ENCODE data around the gene RTP2.

The RTP2 gene

GRCh38 chr3:187702507-187703033, at the start of gene RTP2:
Gene RTP2, minus strand, starts transcription at chr3:187702557. Its CDS starts 429 bp downstream, at chr3:187702128.
- DNase-seq, result no peak

GRCh38 chr3:187750513-187751123, 48.3 kb upstream of the RTP2 start:
- no peak for DNase-seq

- DNase-seq, result no peak
These were observed 47.7 kb upstream of the RTP2 start for GRCh38 chr3:187750006-187750512.

GRCh38 chr3:187748050-187748481, 45.7 kb upstream of the RTP2 start:
- peak; percentile 94 for DNase-seq

GRCh38 chr3:187747506-187747905, 45.1 kb upstream of the RTP2 start:
- DNase-seq, result no peak

- peak; percentile 21 for DNase-seq
These were observed 44.3 kb upstream of the RTP2 start for GRCh38 chr3:187746442-187747281.

- no peak for DNase-seq
These were observed 43.7 kb upstream of the RTP2 start for GRCh38 chr3:187746059-187746441.

GRCh38 chr3:187745201-187746058, 43.1 kb upstream of the RTP2 start, which contains the start of gene BCL6:
Gene BCL6, minus strand, starts transcription at chr3:187745468. Its CDS starts 11,775 bp downstream, at chr3:187733693.
- peak; percentile 87 for DNase-seq

GRCh38 chr3:187744169-187745151, 42.1 kb upstream of the RTP2 start:
- peak; percentile 62 for DNase-seq

GRCh38 chr3:187743195-187744141, 41.1 kb upstream of the RTP2 start:
- DNase-seq, result peak; percentile 75

- peak; percentile 25 for DNase-seq
These were observed 40.2 kb upstream of the RTP2 start for GRCh38 chr3:187742351-187743171.

GRCh38 chr3:187741403-187742350, 39.3 kb upstream of the RTP2 start:
- peak; percentile 79 for DNase-seq

GRCh38 chr3:187740421-187741399, 38.4 kb upstream of the RTP2 start:
- peak; percentile 74 for DNase-seq

GRCh38 chr3:187739561-187740332, 37.4 kb upstream of the RTP2 start:
- DNase-seq, result peak; percentile 80

GRCh38 chr3:187739094-187739560, 36.8 kb upstream of the RTP2 start:
- DNase-seq, result no peak
